Endothelial cell of umbilical vein (primary cell): ENCODE results near the gene CA14.

Source experiments
- EZH2 ChIP-seq: IDR thresholded peaks from 2 replicates; pipeline ENCODE4 v1.6.1; 2012; ENCODE audit warnings: borderline replicate concordance, low read depth, mild to moderate bottlenecking, moderate library complexity, low read length, inconsistent platforms; ENCODE audit not compliant: severe bottlenecking
- FOS ChIP-seq: IDR thresholded peaks from 2 replicates; pipeline ENCODE4 v1.6.1; 2011; ENCODE audit warnings: mild to moderate bottlenecking, low read length, moderate library complexity, borderline replicate concordance; ENCODE audit not compliant: insufficient read depth
- JUN ChIP-seq: IDR thresholded peaks from 2 replicates; pipeline ENCODE4 v1.6.1; 2011; ENCODE audit warnings: borderline replicate concordance, low read depth; ENCODE audit not compliant: insufficient read length, insufficient read depth
- MAX ChIP-seq: IDR thresholded peaks from 2 replicates; pipeline ENCODE4 v1.6.1; 2011; ENCODE audit not compliant: insufficient read depth, insufficient read length
- MYC ChIP-seq: IDR thresholded peaks from one replicate; pipeline ENCODE4 v1.6.1; 2011; ENCODE audit warnings: mild to moderate bottlenecking, low read depth, low read length
- POLR2A ChIP-seq: IDR thresholded peaks from 2 replicates; pipeline ENCODE4 v1.6.1; 2012; ENCODE audit warnings: low read depth, mild to moderate bottlenecking, control low read depth, low read length
- POLR2AphosphoS5 ChIP-seq: IDR thresholded peaks from 2 replicates; pipeline ENCODE4 v1.6.1; 2012; ENCODE audit warnings: low read depth, mild to moderate bottlenecking, control low read depth, low read length, moderate library complexity; ENCODE audit not compliant: insufficient read depth
- TF ChIP-seq, protein P1 (sequence below), 2 donors: IDR thresholded peaks; 1 replicate in 1 of 2; 2 replicates in 1 of 2; pipeline ENCODE4 v1.5.1; 2011; ENCODE audit warnings: low read length in 2 of 2, mild to moderate bottlenecking in 2 of 2, moderate library complexity in 2 of 2, control low read depth in 1 of 2, inconsistent platforms in 1 of 2, low read depth in 1 of 2; ENCODE audit not compliant: insufficient read depth in 1 of 2; ENCODE audit errors: extremely low read depth in 1 of 2

DNA sequence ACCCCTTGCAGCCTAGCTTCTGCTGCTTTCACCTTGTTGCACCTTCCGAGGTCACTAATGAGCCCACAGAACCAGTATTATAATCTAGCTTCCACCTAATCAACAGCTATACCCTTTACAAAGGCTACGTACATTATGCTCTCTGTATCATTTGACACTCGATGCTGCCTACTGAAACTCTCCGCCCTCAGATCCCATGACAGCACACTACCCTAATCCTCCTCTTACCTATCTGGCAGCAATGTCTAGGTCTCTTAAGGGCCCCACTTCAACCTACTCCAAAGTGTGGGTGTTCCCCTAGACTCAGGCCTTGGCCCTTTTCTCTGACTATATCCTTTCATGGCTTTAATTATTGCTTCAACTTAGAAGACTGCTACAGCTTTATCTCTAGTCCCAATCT is 31.2 kb downstream of the CA14 start:
- TF ChIP-seq POLR2A: no peak
- TF ChIP-seq, protein P1, sequence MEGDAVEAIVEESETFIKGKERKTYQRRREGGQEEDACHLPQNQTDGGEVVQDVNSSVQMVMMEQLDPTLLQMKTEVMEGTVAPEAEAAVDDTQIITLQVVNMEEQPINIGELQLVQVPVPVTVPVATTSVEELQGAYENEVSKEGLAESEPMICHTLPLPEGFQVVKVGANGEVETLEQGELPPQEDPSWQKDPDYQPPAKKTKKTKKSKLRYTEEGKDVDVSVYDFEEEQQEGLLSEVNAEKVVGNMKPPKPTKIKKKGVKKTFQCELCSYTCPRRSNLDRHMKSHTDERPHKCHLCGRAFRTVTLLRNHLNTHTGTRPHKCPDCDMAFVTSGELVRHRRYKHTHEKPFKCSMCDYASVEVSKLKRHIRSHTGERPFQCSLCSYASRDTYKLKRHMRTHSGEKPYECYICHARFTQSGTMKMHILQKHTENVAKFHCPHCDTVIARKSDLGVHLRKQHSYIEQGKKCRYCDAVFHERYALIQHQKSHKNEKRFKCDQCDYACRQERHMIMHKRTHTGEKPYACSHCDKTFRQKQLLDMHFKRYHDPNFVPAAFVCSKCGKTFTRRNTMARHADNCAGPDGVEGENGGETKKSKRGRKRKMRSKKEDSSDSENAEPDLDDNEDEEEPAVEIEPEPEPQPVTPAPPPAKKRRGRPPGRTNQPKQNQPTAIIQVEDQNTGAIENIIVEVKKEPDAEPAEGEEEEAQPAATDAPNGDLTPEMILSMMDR (IDR thresholded peaks at IDR 0.05; ENCODE audit: extremely low read depth in 1 of 2, insufficient read depth in 1 of 2, low read depth in 1 of 2, low read length in 2 of 2): no peak
- no peak for TF ChIP-seq EZH2
- no peak for TF ChIP-seq POLR2AphosphoS5
- TF ChIP-seq FOS: no peak
- no peak for TF ChIP-seq MYC
- TF ChIP-seq JUN: no peak
- TF ChIP-seq MAX: no peak
